ENCODE measurements around the gene TOMM20L. TPM values are rescaled to one million over a fixed set of nuclear protein-coding genes. Genes with fewer than 3 reads are reported as not detected.

Gene TOMM20L
- total RNA-seq, 1 experiment from 2014 or later, result not detected

- Histone ChIP-seq H2BK5ac (ENCODE audit: insufficient read length, low read length) (no peak overlapping the region), H3K79me1 (ENCODE audit: insufficient read depth, low read depth, low read length, poor library complexity, severe bottlenecking) (no peaks in the 10 kb centered on the region), H2AFZ (ENCODE audit: low read length) (no peak overlapping the region), H2BK12ac (ENCODE audit: insufficient read length, low read depth, low read length) (no peak overlapping the region), H4K8ac (replicated peaks; ENCODE audit: insufficient read length, low read depth, low read length) (no peak overlapping the region), H2AK5ac (ENCODE audit: insufficient read length, low read length) (no peak overlapping the region), H4K91ac (ENCODE audit: insufficient read length, low read depth, low read length) (no peak overlapping the region), H3K18ac (ENCODE audit: insufficient read length, low read depth, low read length) (no peak overlapping the region), H2BK20ac (ENCODE audit: low read depth, low read length, poor library complexity, severe bottlenecking) (no peak overlapping the region), H3K9me3 (ENCODE audit: control insufficient read depth, low read depth, low read length) (no peaks in the 10 kb centered on the region), H3K79me2 (ENCODE audit: insufficient read depth, low read length) (no peaks in the 10 kb centered on the region), H3K4ac (ENCODE audit: low read depth, low read length) (no peak overlapping the region), H3K27me3 (ENCODE audit: insufficient read depth, low read length) (no peaks in the 10 kb centered on the region; the same call in 1 of the 2 replicates), H3K14ac (ENCODE audit: insufficient read depth, low read length) (no peak overlapping the region), H4K20me1 (ENCODE audit: control insufficient read depth, insufficient read depth, insufficient read length) (no peaks in the 10 kb centered on the region), H3K4me1 (ENCODE audit: insufficient read depth, low read length) (no peaks in the 10 kb centered on the region), H3K23ac (ENCODE audit: insufficient read length, low read depth, low read length) (no peak overlapping the region), H3K23me2 (ENCODE audit: insufficient read length, low read depth, low read length, poor library complexity, severe bottlenecking) (no peaks in the 10 kb centered on the region), H3K9ac (ENCODE audit: extremely low read depth, insufficient read length, low read length) (no peak overlapping the region), H4K5ac (ENCODE audit: insufficient read length, low read depth, low read length) (no peak overlapping the region), H3K4me2 (ENCODE audit: insufficient read depth, insufficient read length, low read length) (no peak overlapping the region), H3T11ph (ENCODE audit: low read length) (no peak overlapping the region), H3K56ac (ENCODE audit: insufficient read length, low read depth, low read length) (no peak overlapping the region), H2BK120ac (ENCODE audit: low read depth, low read length, poor library complexity, severe bottlenecking) (no peak overlapping the region), H2BK15ac (ENCODE audit: low read depth, low read length) (no peak overlapping the region), H3K27ac (ENCODE audit: insufficient read length, low read depth, low read length) (no peak overlapping the region)
- WGBS (ENCODE audit: extremely low coverage, insufficient read length, low lambda C conversion rate), result no CpG with 5 or more reads among the region's 2 CpGs
- peaks cover 19% of the 10 kb centered on the region for H3K27me3 Mint-ChIP-seq (ENCODE audit: low read depth)
- H3K4me3 Mint-ChIP-seq, result no peak overlapping the region
- no peaks in the 10 kb centered on the region for H3K36me3 Mint-ChIP-seq (ENCODE audit: insufficient read depth in 1 of 3, low read depth in 3 of 3)
- H3K9me3 Mint-ChIP-seq, result no peaks in the 10 kb centered on the region; a peak in 1 of 5 replicates
- no peak for DNase-seq
- H3K4me1 Mint-ChIP-seq, result peaks cover 2 to 4% of the 10 kb centered on the region in 2 experiments; a peak in 3 of 4 replicates
- no peak overlapping the region for H3K27ac Mint-ChIP-seq
- TF ChIP-seq CTCF (conservative IDR thresholded peaks at IDR 0.05), result no peak
These were observed 4.9 kb upstream of the TOMM20L start for GRCh38 chr14:58390830-58391229.
